ENCODE measurements around the gene NPTX2. TPM values are rescaled to one million over a fixed set of nuclear protein-coding genes. Genes with fewer than 3 reads are reported as not detected.

Gene NPTX2
- total RNA-seq, 3 donors from 2014 or later (not counting 1 experiment from before 2014, with no cell fraction given): 0.14 TPM; not detected in 2

- H3K4me3 Mint-ChIP-seq: no peak overlapping the region
- Histone ChIP-seq H3K4me3 (ENCODE audit: low read length) (no peak overlapping the region), H3K27me3 (ENCODE audit: control insufficient read depth, insufficient read depth, low read length) (no peaks in the 10 kb centered on the region), H3K9me3 (ENCODE audit: control insufficient read depth, insufficient read depth, low read length) (no peaks in the 10 kb centered on the region), H3K36me3 (ENCODE audit: control insufficient read depth, insufficient read depth, low read length) (no peaks in the 10 kb centered on the region), H3K27ac (ENCODE audit: low read length) (no peak overlapping the region), H3K4me1 (ENCODE audit: control insufficient read depth, insufficient read depth, low read length) (no peaks in the 10 kb centered on the region)
- no peaks in the 10 kb centered on the region for H3K9me3 Mint-ChIP-seq
- 96% methylated on average over 5 of the region's 6 CpGs for WGBS (ENCODE audit: insufficient coverage)
- H3K4me1 Mint-ChIP-seq: no peaks in the 10 kb centered on the region
- ATAC-seq: no peak
- TF ChIP-seq CTCF (IDR thresholded peaks at IDR 0.05): no peak
- H3K27ac Mint-ChIP-seq: no peak overlapping the region
- intact Hi-C loops (cut with micrococcal nuclease): no loop called here
- H3K27me3 Mint-ChIP-seq (ENCODE audit: low read depth in 2 of 2): no peaks in the 10 kb centered on the region
- no peaks in the 10 kb centered on the region for H3K36me3 Mint-ChIP-seq
- no peak for DNase-seq
Measured at GRCh38 chr7:98653601-98654310, 36.7 kb downstream of the NPTX2 start.

- no peak overlapping the region for H3K4me3 Mint-ChIP-seq
- H3K36me3 Mint-ChIP-seq: no peaks in the 10 kb centered on the region
- Histone ChIP-seq H3K36me3 (ENCODE audit: control insufficient read depth, insufficient read depth, low read length) (no peaks in the 10 kb centered on the region), H3K4me1 (ENCODE audit: control insufficient read depth, insufficient read depth, low read length) (no peaks in the 10 kb centered on the region), H3K4me3 (ENCODE audit: low read length) (no peak overlapping the region), H3K27me3 (ENCODE audit: control insufficient read depth, insufficient read depth, low read length) (no peaks in the 10 kb centered on the region), H3K9me3 (ENCODE audit: control insufficient read depth, insufficient read depth, low read length) (no peaks in the 10 kb centered on the region), H3K27ac (ENCODE audit: low read length) (no peak overlapping the region)
- H3K4me1 Mint-ChIP-seq: no peaks in the 10 kb centered on the region
- ATAC-seq (no peak), DNase-seq (no peak)
- TF ChIP-seq CTCF (IDR thresholded peaks at IDR 0.05): no peak
- WGBS (ENCODE audit: insufficient coverage): 46% methylated on average over 2 of the region's 3 CpGs
- no peak overlapping the region for H3K27ac Mint-ChIP-seq
- H3K27me3 Mint-ChIP-seq (ENCODE audit: low read depth in 2 of 2): no peaks in the 10 kb centered on the region
- intact Hi-C loops (cut with micrococcal nuclease): no loop called here
- no peaks in the 10 kb centered on the region for H3K9me3 Mint-ChIP-seq
Measured at GRCh38 chr7:98654524-98655272, 37.6 kb downstream of the NPTX2 start.

- H3K27me3 Mint-ChIP-seq (ENCODE audit: low read depth in 2 of 2): no peaks in the 10 kb centered on the region
- H3K4me3 Mint-ChIP-seq: no peak overlapping the region
- no peaks in the 10 kb centered on the region for H3K9me3 Mint-ChIP-seq
- no peaks in the 10 kb centered on the region for H3K4me1 Mint-ChIP-seq
- Histone ChIP-seq H3K4me3 (ENCODE audit: low read length) (no peak overlapping the region), H3K9me3 (ENCODE audit: control insufficient read depth, insufficient read depth, low read length) (no peaks in the 10 kb centered on the region), H3K36me3 (ENCODE audit: control insufficient read depth, insufficient read depth, low read length) (no peaks in the 10 kb centered on the region), H3K27me3 (ENCODE audit: control insufficient read depth, insufficient read depth, low read length) (no peaks in the 10 kb centered on the region), H3K4me1 (ENCODE audit: control insufficient read depth, insufficient read depth, low read length) (no peaks in the 10 kb centered on the region), H3K27ac (ENCODE audit: low read length) (no peak overlapping the region)
- ATAC-seq (no peak), DNase-seq (no peak)
- H3K27ac Mint-ChIP-seq: no peak overlapping the region
- H3K36me3 Mint-ChIP-seq: no peaks in the 10 kb centered on the region
- 87% methylated on average over 5 of the region's 5 CpGs for WGBS (ENCODE audit: insufficient coverage)
- no peak for TF ChIP-seq CTCF (IDR thresholded peaks at IDR 0.05)
- intact Hi-C loops (cut with micrococcal nuclease): no loop called here
Measured at GRCh38 chr7:98655611-98656010, 38.5 kb downstream of the NPTX2 start.

All from natural killer cell (primary cell).